Activated T-cell treated with anti-CD3 and anti-CD28 coated beads, Interleukin-2, amount 50 U/mL, for 48 hours (primary cell): ENCODE measurements around the gene CCDC122.

Experiments
- DNase-seq, 2 experiments: peaks; one replicate each; pipeline ENCODE4 v3.0.0-alpha.2; 2020

Gene CCDC122

DNA sequence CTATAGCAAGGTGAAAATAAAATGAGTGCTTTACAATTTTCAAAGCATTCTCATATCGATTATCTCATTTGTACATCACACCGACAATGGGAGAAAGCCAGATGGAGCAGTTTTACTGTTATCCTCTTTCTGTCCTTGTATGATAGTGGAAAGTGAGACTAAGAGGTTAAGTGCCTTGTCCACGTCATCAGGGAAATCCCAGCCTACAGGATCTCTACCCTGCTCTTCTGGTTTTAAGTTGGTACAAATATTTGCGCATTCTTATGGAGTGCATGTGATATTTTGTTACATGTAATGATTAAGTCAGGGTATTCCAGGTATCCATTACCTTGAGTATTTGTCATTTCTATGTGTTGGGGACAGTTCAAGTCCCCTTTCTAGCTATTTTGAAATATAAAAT is 80.3 kb downstream of the CCDC122 start:
- no peak for DNase-seq

GRCh38 chr13:43797869-43798268 is 81.7 kb downstream of the CCDC122 start:
- no peak for DNase-seq

DNA sequence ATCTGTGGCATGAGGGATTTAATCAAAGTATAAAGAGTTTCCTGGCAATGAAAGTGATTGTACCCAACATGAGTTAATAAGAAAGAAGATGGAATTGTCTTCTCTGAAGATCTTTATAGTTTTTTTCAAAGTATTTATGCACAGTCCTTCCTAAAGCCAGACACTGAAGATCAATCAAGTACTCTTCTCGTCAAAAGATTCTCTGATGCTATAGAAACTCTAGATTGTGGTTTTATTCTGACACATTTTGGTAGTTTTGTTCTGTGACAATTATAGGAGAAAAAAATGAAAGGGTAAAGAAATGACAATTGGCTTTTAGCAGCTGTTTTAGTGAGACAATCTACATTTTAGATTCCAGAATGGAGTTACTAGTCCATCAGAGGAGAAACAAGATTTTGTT is 82.4 kb downstream of the CCDC122 start:
- DNase-seq, result no peak

- DNase-seq, result no peak
Measured at GRCh38 chr13:43794416-43794815, 85.1 kb downstream of the CCDC122 start.

GRCh38 chr13:43792076-43792881 is 87.3 kb downstream of the CCDC122 start:
- no peak for DNase-seq

GRCh38 chr13:43787997-43788396 is 91.5 kb downstream of the CCDC122 start:
- no peak for DNase-seq

DNA sequence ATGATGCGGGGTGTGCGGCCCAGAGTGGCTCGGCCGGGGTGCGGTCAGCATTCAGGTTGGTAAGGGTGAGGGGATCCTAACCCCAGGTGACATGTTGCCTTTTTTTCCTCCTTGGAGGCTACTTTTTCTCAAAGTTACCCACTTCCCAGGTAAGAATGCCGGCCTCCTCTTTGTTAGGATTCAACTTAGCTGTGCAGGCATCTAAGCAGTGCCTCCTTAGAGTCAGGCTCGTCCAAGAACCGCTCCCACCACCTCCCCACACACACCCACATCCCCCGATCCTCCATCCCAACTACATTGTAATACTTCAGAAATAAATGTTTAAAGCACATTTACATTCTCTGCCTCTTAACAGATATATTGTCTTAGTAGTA is 92.0 kb downstream of the CCDC122 start:
- no peak for DNase-seq

GRCh38 chr13:43786766-43787517 is 92.6 kb downstream of the CCDC122 start, which contains the start of gene ENOX1:
Gene ENOX1, minus strand, starts transcription at chr13:43786972.
- peak; percentile 46 to 56 for DNase-seq

DNA sequence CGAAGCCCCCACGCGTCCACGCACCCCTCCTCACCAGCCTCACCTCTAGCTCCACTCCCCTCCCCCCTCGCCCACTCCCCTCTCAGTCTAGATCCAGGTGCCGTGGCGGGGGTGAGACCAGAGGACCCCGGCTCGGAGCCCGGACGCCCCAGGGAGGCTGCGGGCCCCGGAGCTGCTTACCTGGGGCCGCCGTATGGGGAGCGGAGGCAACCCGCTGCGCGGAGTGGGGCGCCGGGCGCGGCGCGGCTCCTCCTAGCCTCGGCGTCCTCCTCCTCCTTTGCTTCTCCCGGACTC is 93.1 kb downstream of the CCDC122 start:
- no peak for DNase-seq
